Mucosa of rectum (tissue), 2 donors: ENCODE measurements around the gene ITGBL1.

Experiments used
- H3K27ac ChIP-seq, 2 donors: one replicate each; pipeline ENCODE4 v1.7.0; 2013; ENCODE audit warnings: inconsistent platforms in 2 of 2, low read depth in 2 of 2, low read length in 2 of 2
- H3K27me3 ChIP-seq, 2 donors: one replicate each; pipeline ENCODE4 v1.7.0; 2013; ENCODE audit warnings: low read length in 2 of 2; ENCODE audit not compliant: control insufficient read depth in 2 of 2, insufficient read depth in 2 of 2
- H3K36me3 ChIP-seq, 2 donors: one replicate each; pipeline ENCODE4 v1.7.0; 2013; ENCODE audit warnings: low read length in 2 of 2; ENCODE audit not compliant: control insufficient read depth in 2 of 2, insufficient read depth in 2 of 2
- H3K4me1 ChIP-seq, 2 donors: one replicate each; pipeline ENCODE4 v1.7.0; 2013; ENCODE audit warnings: low read length in 2 of 2, mild to moderate bottlenecking in 1 of 2; ENCODE audit not compliant: control insufficient read depth in 2 of 2, insufficient read depth in 2 of 2
- H3K4me3 ChIP-seq, 2 donors: one replicate each; pipeline ENCODE4 v1.7.0; 2013; ENCODE audit warnings: low read length in 2 of 2
- H3K9ac ChIP-seq, 2 donors: one replicate each; pipeline ENCODE4 v1.7.0; 2013; ENCODE audit warnings: low read length in 2 of 2, low read depth in 1 of 2, mild to moderate bottlenecking in 1 of 2
- H3K9me3 ChIP-seq, 2 donors: one replicate each; pipeline ENCODE4 v1.7.0; 2013; ENCODE audit warnings: low read length in 2 of 2; ENCODE audit not compliant: control insufficient read depth in 2 of 2
- donor health status: healthy.
- donor health status: Normal muscosa, but diverticular disease.

The ITGBL1 gene

GRCh38 chr13:101576977-101577376 lies 124.5 kb downstream of the ITGBL1 start:
- Histone ChIP-seq H3K9ac (no peak overlapping the region), H3K27me3 (no peaks in the 10 kb centered on the region), H3K27ac (no peak overlapping the region), H3K4me1 (no peaks in the 10 kb centered on the region), H3K36me3 (no peaks in the 10 kb centered on the region), H3K9me3 (no peaks in the 10 kb centered on the region), H3K4me3 (no peak overlapping the region)

GRCh38 chr13:101579281-101579802 lies 126.9 kb downstream of the ITGBL1 start:
- H3K27me3 ChIP-seq, result no peaks in the 10 kb centered on the region

GRCh38 chr13:101584331-101584730 lies 131.9 kb downstream of the ITGBL1 start:
- H3K36me3 ChIP-seq, result no peaks in the 10 kb centered on the region
- H3K4me1 ChIP-seq, result no peaks in the 10 kb centered on the region
- no peaks in the 10 kb centered on the region for H3K27me3 ChIP-seq

More at GRCh38 chr13:101579281-101579802, 126.9 kb downstream of the ITGBL1 start:
- Histone ChIP-seq H3K36me3 (no peaks in the 10 kb centered on the region), H3K4me3 (no peak overlapping the region), H3K27ac (no peak overlapping the region), H3K9ac (no peak overlapping the region), H3K9me3 (no peaks in the 10 kb centered on the region), H3K4me1 (no peaks in the 10 kb centered on the region)

GRCh38 chr13:101590479-101590878 lies 138.0 kb downstream of the ITGBL1 start:
- Histone ChIP-seq H3K27me3 (no peaks in the 10 kb centered on the region), H3K4me3 (no peak overlapping the region), H3K36me3 (no peaks in the 10 kb centered on the region), H3K9ac (no peak overlapping the region), H3K9me3 (no peaks in the 10 kb centered on the region), H3K27ac (no peak overlapping the region), H3K4me1 (no peaks in the 10 kb centered on the region)

More at GRCh38 chr13:101584331-101584730, 131.9 kb downstream of the ITGBL1 start:
- Histone ChIP-seq H3K27ac (no peak overlapping the region), H3K9me3 (no peaks in the 10 kb centered on the region), H3K9ac (no peak overlapping the region), H3K4me3 (no peak overlapping the region)

- Histone ChIP-seq H3K4me1 (no peaks in the 10 kb centered on the region), H3K27me3 (no peaks in the 10 kb centered on the region), H3K36me3 (no peaks in the 10 kb centered on the region), H3K4me3 (no peak overlapping the region), H3K9me3 (no peaks in the 10 kb centered on the region), H3K27ac (no peak overlapping the region), H3K9ac (no peak overlapping the region)
Measured at GRCh38 chr13:101594936-101595335, 142.5 kb downstream of the ITGBL1 start.

DNA sequence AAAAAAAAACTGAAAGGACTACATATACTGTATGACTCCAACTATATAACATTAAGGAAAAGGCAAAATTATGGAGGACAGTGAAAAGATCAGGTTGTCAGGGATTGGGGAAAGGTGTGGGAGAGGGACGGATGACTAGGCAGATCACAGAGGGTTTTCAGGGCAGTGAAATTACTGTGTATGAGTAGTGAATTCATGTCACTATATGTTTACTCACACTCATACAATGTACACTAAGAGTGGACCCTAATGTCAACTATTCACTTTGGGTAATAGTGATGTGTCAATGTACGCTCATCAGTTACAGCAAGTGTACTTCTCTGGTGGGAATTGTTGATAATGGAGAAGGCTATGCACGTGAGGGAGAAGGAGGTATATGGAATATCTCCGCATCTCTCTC lies 144.3 kb downstream of the ITGBL1 start:
- Histone ChIP-seq H3K9ac (no peak overlapping the region), H3K4me3 (no peak overlapping the region), H3K4me1 (no peaks in the 10 kb centered on the region), H3K36me3 (no peaks in the 10 kb centered on the region), H3K27me3 (no peaks in the 10 kb centered on the region), H3K9me3 (no peaks in the 10 kb centered on the region), H3K27ac (no peak overlapping the region)

DNA sequence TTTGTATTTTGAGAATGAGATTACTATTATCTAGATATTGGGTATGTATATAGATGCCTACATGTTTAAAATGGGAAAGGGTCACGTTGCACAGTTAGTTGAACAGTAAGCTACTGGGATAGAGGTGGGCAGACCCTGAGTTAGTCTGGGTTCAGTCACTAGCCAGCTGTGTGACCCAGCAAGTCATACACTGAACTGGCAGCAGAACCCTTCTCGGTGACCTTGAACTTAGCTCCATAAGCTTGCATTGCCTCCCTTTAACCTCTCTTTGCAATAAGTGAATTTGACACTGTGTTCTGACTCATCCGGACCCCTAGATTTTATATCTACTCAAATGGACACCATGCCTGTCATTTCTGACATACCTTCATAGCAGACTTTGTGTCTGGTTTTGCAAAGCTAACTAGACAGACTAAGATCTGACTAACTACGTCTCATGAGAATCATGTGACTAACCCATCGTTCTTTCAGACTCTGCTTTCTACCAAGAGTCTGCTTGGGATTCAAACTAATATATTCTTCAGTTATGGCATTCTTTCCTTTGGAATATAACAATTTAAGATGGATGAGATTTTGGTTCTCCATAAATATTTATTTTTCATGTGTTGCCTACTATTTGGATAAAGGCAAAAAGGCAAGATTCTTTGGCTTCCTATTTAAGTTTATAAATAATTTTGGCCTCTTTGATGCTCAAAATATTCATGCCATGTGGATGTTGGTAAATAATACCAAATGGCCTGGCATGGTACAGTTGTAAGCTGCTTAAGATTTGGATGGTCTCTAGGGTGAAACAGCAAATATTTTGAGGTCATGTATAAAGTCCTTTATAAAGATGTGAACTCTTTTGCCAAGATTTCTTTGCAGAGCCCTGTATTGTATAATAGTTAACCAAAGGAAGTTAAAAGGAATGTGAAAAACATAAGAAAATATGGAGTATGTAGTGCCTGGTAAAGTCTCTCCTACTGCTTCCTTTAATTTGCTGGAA lies 159.3 kb downstream of the ITGBL1 start:
- no peak overlapping the region for H3K9ac ChIP-seq

GRCh38 chr13:101612735-101613134 lies 160.3 kb downstream of the ITGBL1 start:
- Histone ChIP-seq H3K27me3 (no peaks in the 10 kb centered on the region), H3K4me1 (no peaks in the 10 kb centered on the region), H3K36me3 (no peaks in the 10 kb centered on the region), H3K27ac (no peak overlapping the region), H3K9ac (no peak overlapping the region), H3K4me3 (no peak overlapping the region), H3K9me3 (no peaks in the 10 kb centered on the region)

More for the DNA sequence above, 159.3 kb downstream of the ITGBL1 start:
- Histone ChIP-seq H3K27me3 (no peaks in the 10 kb centered on the region), H3K4me1 (no peaks in the 10 kb centered on the region), H3K9me3 (no peaks in the 10 kb centered on the region), H3K27ac (no peak overlapping the region), H3K36me3 (no peaks in the 10 kb centered on the region), H3K4me3 (no peak overlapping the region)

- no peak overlapping the region for H3K9ac ChIP-seq
- H3K4me3 ChIP-seq, result no peak overlapping the region
- no peaks in the 10 kb centered on the region for H3K9me3 ChIP-seq
- H3K27ac ChIP-seq, result no peak overlapping the region
- H3K4me1 ChIP-seq, result no peaks in the 10 kb centered on the region
- H3K27me3 ChIP-seq, result no peaks in the 10 kb centered on the region
- H3K36me3 ChIP-seq, result no peaks in the 10 kb centered on the region
Measured at GRCh38 chr13:101614491-101614890, 162.0 kb downstream of the ITGBL1 start.

DNA sequence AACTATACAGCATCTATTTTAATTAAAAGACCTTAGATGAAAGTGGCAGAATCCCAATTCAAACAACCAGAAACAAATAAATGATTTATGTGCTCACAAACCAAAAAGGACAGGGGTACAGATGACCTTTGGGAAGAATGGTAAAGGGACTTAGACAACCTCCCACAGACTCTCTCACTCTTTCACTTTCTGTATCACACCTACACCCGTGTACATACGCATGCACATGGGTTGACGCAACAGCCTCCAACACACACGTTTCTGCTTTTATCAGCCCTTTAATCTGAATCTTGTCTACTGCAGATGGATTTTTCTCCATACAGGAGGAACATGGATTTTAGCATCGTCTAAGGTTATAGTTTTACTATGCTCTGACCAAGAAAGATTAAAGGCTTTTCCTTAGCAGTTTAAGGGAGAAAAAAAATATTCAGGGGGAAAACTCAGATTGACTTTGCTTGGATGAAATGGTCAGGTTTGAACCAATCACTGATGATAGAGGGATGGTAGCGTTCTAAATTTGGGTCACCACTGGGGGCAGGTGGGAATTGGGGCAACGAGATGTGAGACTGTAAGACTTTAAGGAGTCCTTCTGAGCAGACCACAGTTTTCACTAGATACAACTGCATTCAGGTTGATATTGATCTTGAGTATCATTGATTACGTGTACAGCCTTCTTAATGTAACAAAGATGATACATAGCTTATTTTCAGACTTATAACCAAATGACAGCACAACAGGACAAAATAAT lies 166.1 kb downstream of the ITGBL1 start:
- Histone ChIP-seq H3K27me3 (no peaks in the 10 kb centered on the region), H3K9me3 (no peaks in the 10 kb centered on the region), H3K9ac (no peak overlapping the region), H3K4me3 (no peak overlapping the region), H3K36me3 (no peaks in the 10 kb centered on the region), H3K27ac (no peak overlapping the region), H3K4me1 (peaks cover 0 to 3% of the 10 kb centered on the region in 2 donors)
